ENCODE measurements around the gene HRK.

Gene HRK

DNA sequence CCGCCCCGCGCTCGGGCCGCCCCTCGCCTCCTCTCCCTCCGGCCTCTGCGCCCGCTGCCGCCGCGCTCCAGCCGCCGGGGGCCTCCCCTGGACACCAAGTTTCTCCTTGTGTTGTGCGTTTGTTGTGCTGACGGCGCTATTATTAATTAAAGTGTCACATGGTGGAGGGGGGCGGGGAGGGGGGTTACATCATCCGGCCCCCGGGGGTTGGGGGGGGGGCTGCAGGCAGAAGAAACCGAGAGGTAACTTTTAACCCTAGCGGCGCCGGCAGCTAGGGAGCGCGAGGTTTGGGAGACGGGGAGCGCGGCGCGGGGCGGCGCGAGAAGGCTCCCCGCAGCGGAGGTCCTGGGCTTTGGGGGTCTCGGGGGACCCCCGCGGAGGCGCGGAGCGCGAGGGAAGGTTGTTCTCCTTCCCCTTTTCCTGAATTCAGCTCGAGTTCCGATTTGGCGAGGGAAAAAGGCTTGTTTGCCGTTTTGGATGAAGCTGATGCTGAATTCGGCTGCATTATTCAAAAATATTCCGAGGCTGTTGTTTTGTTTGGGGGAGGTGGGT is at the start of gene HRK:
Gene HRK (minus strand): TSS at position 117 of the 552 bp plus-strand sequence. CDS start 134 bp downstream, outside the sequence.
- peak; percentile 12 for DNase-seq (ENCODE audit: low read depth)
- H3K4me3 ChIP-seq (ENCODE audit: low read length): no peak within 1 kb of the TSS
- no peak for TF ChIP-seq CTCF (IDR thresholded peaks at IDR 0.05; ENCODE audit: insufficient read depth, low read depth, low read length, missing control alignments)

DNA sequence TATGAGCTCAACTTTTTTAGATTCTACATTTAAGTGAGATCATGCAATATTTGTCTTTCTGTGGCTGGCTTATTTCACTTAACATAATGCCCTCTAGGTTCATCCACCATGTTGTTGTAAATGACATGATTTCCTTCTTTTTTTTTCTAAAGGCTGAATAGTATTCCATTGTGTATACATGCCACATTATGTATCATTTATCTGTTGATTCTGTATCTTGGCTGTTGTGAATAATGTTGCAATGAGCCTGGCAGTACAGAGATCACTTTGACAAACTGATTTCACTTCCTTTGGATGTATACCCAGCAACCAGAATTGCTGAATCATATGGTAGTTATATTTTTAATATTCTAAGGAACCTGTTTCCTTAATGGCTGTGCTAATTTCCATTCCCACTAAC is 48.6 kb upstream of the HRK start:
- no peak for TF ChIP-seq CTCF (IDR thresholded peaks at IDR 0.05; ENCODE audit: insufficient read depth, low read depth, low read length, missing control alignments)
- no peak overlapping the region for H3K4me3 ChIP-seq (ENCODE audit: low read length)
- no peak for DNase-seq (ENCODE audit: low read depth)

DNA sequence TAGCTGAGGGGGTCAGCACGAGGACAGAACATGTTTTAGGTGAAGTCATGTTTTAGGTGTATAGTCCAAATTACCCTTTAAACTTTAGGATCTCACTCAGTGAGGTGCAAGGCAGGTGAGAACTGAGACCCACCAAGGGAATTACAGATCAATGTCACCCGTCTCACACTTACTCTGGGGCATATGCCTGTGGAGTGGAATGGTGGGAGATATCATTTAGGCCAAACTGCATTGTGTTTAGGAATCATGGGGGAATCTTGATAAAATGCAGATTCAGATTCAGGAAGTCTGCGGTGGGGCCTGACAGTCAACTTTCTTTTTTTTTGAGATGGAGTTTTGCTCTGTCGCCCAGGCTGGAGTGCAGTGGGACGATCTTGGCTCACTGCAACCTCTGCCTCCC is 47.3 kb upstream of the HRK start:
- no peak for TF ChIP-seq CTCF (IDR thresholded peaks at IDR 0.05; ENCODE audit: insufficient read depth, low read depth, low read length, missing control alignments)
- no peak overlapping the region for H3K4me3 ChIP-seq (ENCODE audit: low read length)

DNA sequence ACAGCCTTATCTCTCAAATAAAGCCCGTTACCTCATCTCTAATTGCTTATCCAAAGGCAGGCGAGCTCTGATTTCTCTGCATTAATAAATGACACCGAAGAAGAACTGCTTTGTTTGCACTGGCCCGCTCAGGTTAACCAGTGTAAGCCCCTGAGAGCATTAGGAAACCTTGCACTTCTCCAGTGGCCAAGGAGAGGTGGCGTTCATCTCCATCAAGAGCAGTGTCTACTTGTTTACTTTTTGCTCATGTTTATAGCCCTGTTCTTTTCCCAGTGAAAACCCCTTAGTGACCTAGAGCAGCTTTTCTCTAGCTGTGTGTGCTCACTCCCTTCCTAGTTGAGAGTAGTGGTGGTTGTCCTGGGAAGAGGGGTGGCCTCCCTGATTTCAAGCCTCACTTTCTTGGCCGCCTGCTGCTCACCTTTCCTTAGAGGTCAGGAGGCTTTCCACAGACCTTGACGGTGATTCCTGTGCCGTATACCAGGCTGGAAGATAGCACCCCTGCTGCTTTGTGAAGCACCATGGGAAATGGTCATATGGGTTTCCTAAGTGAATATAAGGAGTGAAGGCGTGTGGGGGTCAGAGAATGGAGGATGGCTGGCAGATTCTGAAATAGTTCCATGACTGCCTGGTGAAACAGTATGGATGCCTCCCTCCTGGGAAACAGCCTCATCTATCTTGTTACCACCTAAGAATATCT is 46.2 kb upstream of the HRK start:
- TF ChIP-seq CTCF (IDR thresholded peaks at IDR 0.05; ENCODE audit: insufficient read depth, low read depth, low read length, missing control alignments): no peak
- no peak for DNase-seq (ENCODE audit: low read depth)
- H3K4me3 ChIP-seq (ENCODE audit: low read length): no peak overlapping the region

More for the DNA sequence above, 47.3 kb upstream of the HRK start:
- DNase-seq (ENCODE audit: low read depth): no peak

- DNase-seq (ENCODE audit: low read depth): no peak
- H3K4me3 ChIP-seq (ENCODE audit: low read length): no peak overlapping the region
- TF ChIP-seq CTCF (IDR thresholded peaks at IDR 0.05; ENCODE audit: insufficient read depth, low read depth, low read length, missing control alignments): no peak
These were observed 45.3 kb upstream of the HRK start for GRCh38 chr12:116926283-116927243.

GRCh38 chr12:116924558-116925453 is 43.6 kb upstream of the HRK start:
- DNase-seq (ENCODE audit: low read depth): peak; percentile 86
- no peak for TF ChIP-seq CTCF (IDR thresholded peaks at IDR 0.05; ENCODE audit: insufficient read depth, low read depth, low read length, missing control alignments)
- H3K4me3 ChIP-seq (ENCODE audit: low read length): no peak overlapping the region
